ENCODE results near the gene XCL1.

DNA sequence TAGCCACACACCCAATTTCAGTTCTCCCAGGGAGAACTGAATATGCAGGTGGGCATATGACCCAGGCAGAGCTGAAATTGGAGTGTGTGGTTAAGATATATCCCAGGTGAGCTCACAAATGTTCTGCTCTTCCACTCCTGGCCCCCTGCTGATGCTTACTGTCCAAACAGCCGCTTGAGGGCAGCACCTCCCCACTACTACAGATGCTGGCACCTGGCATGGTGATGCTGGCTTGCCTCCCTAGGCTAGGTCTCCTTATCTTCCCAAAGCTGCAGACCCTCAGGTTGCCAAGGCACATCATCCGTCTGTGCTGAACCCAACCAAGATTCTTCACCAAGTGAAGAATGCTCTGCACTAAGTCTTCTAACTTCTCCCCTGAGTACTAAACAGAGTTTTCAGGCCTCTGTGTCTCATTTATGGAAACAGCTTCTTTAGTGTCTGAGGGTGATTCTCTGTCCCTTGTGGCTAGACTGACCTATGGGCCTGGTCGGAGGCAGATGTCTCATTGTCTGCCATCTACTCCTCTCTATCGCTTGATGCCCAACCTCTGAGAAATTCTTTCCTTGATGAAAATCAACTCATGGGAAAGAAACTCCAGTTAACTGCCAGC, 27.2 kb downstream of the XCL1 start:
- TF ChIP-seq SIN3A (IDR thresholded peaks at IDR 0.05; ENCODE audit: borderline replicate concordance, insufficient read depth, low read length) (no peak), POLR2AphosphoS5 (IDR thresholded peaks at IDR 0.05; ENCODE audit: low read depth, low read length) (no peak), TAF1 (IDR thresholded peaks at IDR 0.05; ENCODE audit: borderline replicate concordance, insufficient read depth, low read length) (no peak)
